Esophagus muscularis mucosa (tissue), 4 donors: Measurements from ENCODE around the gene LPAR1.

Experiments used
- CTCF ChIP-seq, 3 experiments: fragments of 200-600 bp in 2 of 3; fragments of 450-650 bp in 1 of 3; sonication (generic) in 2 of 3; IDR thresholded peaks; one replicate each; pipeline ENCODE4 v1.5.1; 2017 to 2019; ENCODE audit warnings: antibody characterized with exemption in 3 of 3, mild to moderate bottlenecking in 2 of 3, moderate library complexity in 1 of 3
- EP300 ChIP-seq: sonication (generic); formaldehyde crosslinking; IDR thresholded peaks from one replicate; pipeline ENCODE4 v1.6.1; 2017; ENCODE audit warnings: antibody characterized with exemption
- POLR2A ChIP-seq: fragments of 450-650 bp; IDR thresholded peaks from one replicate; pipeline ENCODE4 v1.6.1; 2017; ENCODE audit warnings: antibody characterized with exemption, moderate library complexity, mild to moderate bottlenecking, low read depth
- POLR2AphosphoS5 ChIP-seq, 2 donors: sonication (generic); formaldehyde crosslinking; IDR thresholded peaks; one replicate each; pipeline ENCODE4 v1.6.1; 2017; ENCODE audit warnings: antibody characterized with exemption in 2 of 2

GRCh38 chr9:110950041-110950645, 88.1 kb downstream of the LPAR1 start:
- TF ChIP-seq CTCF (IDR thresholded peaks at IDR 0.05): no peak
- no peak for TF ChIP-seq POLR2A
- TF ChIP-seq EP300: no peak
- TF ChIP-seq POLR2AphosphoS5 (IDR thresholded peaks at IDR 0.05): no peak
